ENCODE results near the gene FAM83E. TPM values are rescaled to one million over a fixed set of nuclear protein-coding genes. Genes with fewer than 3 reads are reported as not detected.

The FAM83E gene
- total RNA-seq, 4 donors from 2014 or later, result not detected

GRCh38 chr19:48635263-48635965 is 20.5 kb upstream of the FAM83E start:
- TF ChIP-seq CTCF (IDR thresholded peaks at IDR 0.05; ENCODE audit: low read depth), result no peak

GRCh38 chr19:48634424-48635262 is 19.8 kb upstream of the FAM83E start:
- TF ChIP-seq CTCF (IDR thresholded peaks at IDR 0.05; ENCODE audit: low read depth), result no peak

- no peak for TF ChIP-seq CTCF (IDR thresholded peaks at IDR 0.05; ENCODE audit: low read depth)
These were observed 19.1 kb upstream of the FAM83E start for GRCh38 chr19:48634036-48634342.

GRCh38 chr19:48633148-48634035 is 18.5 kb upstream of the FAM83E start:
- no peak for TF ChIP-seq CTCF (IDR thresholded peaks at IDR 0.05; ENCODE audit: low read depth)

- TF ChIP-seq CTCF (IDR thresholded peaks at IDR 0.05; ENCODE audit: low read depth), result no peak
These were observed 17.8 kb upstream of the FAM83E start for GRCh38 chr19:48632692-48633147.

- no peak for TF ChIP-seq CTCF (IDR thresholded peaks at IDR 0.05; ENCODE audit: low read depth)
These were observed 16.3 kb upstream of the FAM83E start for GRCh38 chr19:48631225-48631624.
